B cell (primary cell): ENCODE results near the gene EPHA7. TPM values are rescaled to one million over a fixed set of nuclear protein-coding genes. Genes with fewer than 3 reads are reported as not detected.

Experiments used
- ATAC-seq: fragments of 200-7000 bp; cut with Tn5 transposase; one replicate; pipeline ENCODE4 v1.10.0; 2021; ENCODE audit warnings: low read depth, mild to moderate bottlenecking, moderate number of reproducible peaks, moderate library complexity
- CTCF ChIA-PET: fragments of 350-600 bp; sonication (Branson Sonifier 250); formaldehyde crosslinking; loops from one replicate; lab custom pipeline; 2021; ENCODE audit warnings: antibody characterized with exemption, inconsistent platforms; lab: Charles Lee
- POLR2A ChIA-PET: fragments of 350-600 bp; sonication (Branson Sonifier 250); formaldehyde crosslinking; loops from one replicate; lab custom pipeline; 2021; ENCODE audit warnings: antibody characterized with exemption; lab: Charles Lee
- DNase-seq: peaks from one replicate; pipeline ENCODE4 v3.0.0; 2013
- H2AFZ ChIP-seq: 2 replicates; pipeline ENCODE4 v1.6.1; 2012; ENCODE audit warnings: mild to moderate bottlenecking, low read depth, low read length; ENCODE audit not compliant: insufficient read depth, poor library complexity, severe bottlenecking
- H3K27ac ChIP-seq, 2 donors: 1 replicate in 1 of 2; 2 replicates in 1 of 2; pipeline ENCODE4 v1.5.1; 2012 to 2013; ENCODE audit warnings: low read length in 2 of 2, mild to moderate bottlenecking in 2 of 2, moderate library complexity in 1 of 2
- H3K27me3 ChIP-seq, 4 experiments: fragments of 200-600 bp in 1 of 4; sonication (generic) in 1 of 4; replicated peaks in 1 of 4; 1 replicate in 2 of 4; 2 replicates in 2 of 4; pipeline versions ENCODE4 v1.6.1 to v1.7.0; 2013 to 2016; ENCODE audit warnings: low read length in 3 of 4, mild to moderate bottlenecking in 2 of 4, mixed read lengths in 1 of 4, moderate library complexity in 1 of 4; ENCODE audit not compliant: insufficient read depth in 4 of 4, control insufficient read depth in 3 of 4; ENCODE audit errors: control extremely low read depth in 1 of 4
- H3K36me3 ChIP-seq, 2 experiments: replicated peaks in 1 of 2; 1 replicate in 1 of 2; 2 replicates in 1 of 2; pipeline versions ENCODE4 v1.6.1 to v1.7.1; 2013; ENCODE audit warnings: low read length in 1 of 2; ENCODE audit not compliant: insufficient read depth in 2 of 2, control insufficient read depth in 1 of 2; ENCODE audit errors: control extremely low read depth in 1 of 2, extremely low read depth in 1 of 2
- H3K4me1 ChIP-seq, 2 donors: fragments of 200-600 bp in 1 of 2; sonication (generic) in 1 of 2; 1 replicate in 1 of 2; 2 replicates in 1 of 2; pipeline versions ENCODE4 v1.5.1 to v1.6.1; 2013 to 2017; ENCODE audit warnings: low read length in 2 of 2; ENCODE audit not compliant: control insufficient read depth in 2 of 2, insufficient read depth in 2 of 2
- H3K4me2 ChIP-seq: replicated peaks from 2 replicates; pipeline ENCODE3; 2012; ENCODE audit warnings: mild to moderate bottlenecking, low read depth, low read length; ENCODE audit not compliant: poor library complexity, severe bottlenecking
- H3K4me3 ChIP-seq, 5 experiments: fragments of 200-600 bp in 1 of 5; sonication (generic) in 1 of 5; 1 replicate in 3 of 5; 2 replicates in 2 of 5; pipeline versions ENCODE4 v1.5.1 to v1.7.0; 2011 to 2016; ENCODE audit warnings: low read length in 4 of 5, mild to moderate bottlenecking in 4 of 5, low read depth in 2 of 5, control low read depth in 1 of 5, moderate library complexity in 1 of 5; ENCODE audit not compliant: insufficient read depth in 1 of 5; ENCODE audit errors: control extremely low read depth in 1 of 5, extremely low read depth in 1 of 5
- H3K79me2 ChIP-seq: fragments of 200-600 bp; sonication (generic); one replicate; pipeline ENCODE4 v1.6.0; 2016; ENCODE audit warnings: low read length; ENCODE audit not compliant: control insufficient read depth, insufficient read depth
- H3K9ac ChIP-seq: fragments of 200-600 bp; sonication (generic); 2 replicates; pipeline ENCODE4 v1.6.1; 2017; ENCODE audit warnings: mild to moderate bottlenecking, low read length, moderate library complexity
- H3K9me3 ChIP-seq, 3 donors: one replicate each; pipeline versions ENCODE4 v1.6.1 to v1.7.1; 2013; ENCODE audit warnings: low read length in 2 of 3; ENCODE audit not compliant: control insufficient read depth in 2 of 3, insufficient read depth in 1 of 3; ENCODE audit errors: control extremely low read depth in 1 of 3
- H4K20me1 ChIP-seq: 2 replicates; pipeline ENCODE4 v1.6.0; 2012; ENCODE audit warnings: mild to moderate bottlenecking, low read length; ENCODE audit not compliant: insufficient read depth, control insufficient read depth, poor library complexity, severe bottlenecking
- H3K27ac Mint-ChIP-seq: one replicate; pipeline ENCODE4 v1.8.0; 2021; ENCODE audit warnings: mixed read lengths
- H3K27me3 Mint-ChIP-seq: one replicate; pipeline ENCODE4 v1.8.0; 2021; ENCODE audit warnings: mixed read lengths
- H3K4me1 Mint-ChIP-seq: one replicate; pipeline ENCODE4 v1.8.0; 2021; ENCODE audit warnings: mixed read lengths
- H3K4me3 Mint-ChIP-seq: one replicate; pipeline ENCODE4 v1.8.0; 2021; ENCODE audit warnings: mixed read lengths
- H3K9me3 Mint-ChIP-seq: one replicate; pipeline ENCODE4 v1.8.0; 2022; ENCODE audit warnings: mixed read lengths; ENCODE audit not compliant: insufficient read depth
- EZH2 ChIP-seq: IDR thresholded peaks from 2 replicates; pipeline ENCODE4 v1.6.1; 2012; ENCODE audit warnings: borderline replicate concordance, low read depth, mild to moderate bottlenecking, moderate library complexity, low read length; ENCODE audit not compliant: insufficient read depth, poor library complexity, severe bottlenecking
- WGBS: methylation state at CpG from one replicate; pipeline ENCODE4 v1.1.5; 2013; ENCODE audit warnings: missing lambda C conversion rate; ENCODE audit not compliant: insufficient coverage; 5-methylcytosine and 5-hydroxymethylcytosine counted together
- intact Hi-C: fragments of 100-400 bp; cut with micrococcal nuclease; formaldehyde crosslinking; loops from one replicate; pipeline ENCODE4 v1.10.0; 2022
- polyA plus RNA-seq: library from polyadenylated mRNA; depleted of rRNA; stranded (reverse); fragments of >200 nt; gene quantifications from 2 replicates; pipeline ENCODE4 v1.2.3, GENCODE V29; 2012
- total RNA-seq, 2 donors: library from RNA; stranded (reverse); fragments of 120-200 nt in 1 of 2; gene quantifications; 1 replicate in 1 of 2; 2 replicates in 1 of 2; pipeline versions ENCODE4 v1.2.3 to v1.2.4, GENCODE V29; 2013 to 2022
- TF ChIP-seq, protein P1 (sequence below): fragments of 200-600 bp; IDR thresholded peaks from one replicate; pipeline ENCODE4 v1.8.0; 2022; ENCODE audit warnings: antibody characterized with exemption, mild to moderate bottlenecking

EPHA7 gene
- total and polyA plus RNA-seq, 2 donors (not counting 1 experiment from before 2014, with no cell fraction given) = not detected

DNA sequence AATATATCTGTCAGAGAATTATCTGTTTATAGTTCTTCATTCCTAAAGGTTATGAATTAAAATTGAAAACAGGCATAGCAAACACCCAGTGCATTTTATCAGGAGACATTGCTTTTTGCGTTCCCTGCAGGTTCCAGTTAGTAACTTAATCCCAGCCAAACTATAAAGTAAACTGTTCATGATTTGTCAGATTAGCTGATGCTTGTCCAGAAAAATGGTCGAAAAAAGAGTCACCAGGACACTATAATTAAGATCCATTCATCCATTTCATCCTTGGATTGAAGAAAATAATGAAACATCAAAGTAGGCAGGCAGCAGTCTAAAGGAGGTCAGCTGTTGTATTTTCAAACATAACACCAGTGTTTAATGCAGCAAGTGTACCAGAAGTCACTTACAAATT, 75.9 kb downstream of the EPHA7 start:
- H4K20me1 ChIP-seq = no peaks in the 10 kb centered on the region
- H2AFZ ChIP-seq = no peak overlapping the region
- no CpG with 5 or more reads among the region's 2 CpGs for WGBS
- H3K4me1 ChIP-seq = no peaks in the 10 kb centered on the region
- Mint-ChIP-seq H3K4me3 (no peak overlapping the region), H3K27me3 (no peaks in the 10 kb centered on the region), H3K4me1 (no peaks in the 10 kb centered on the region), H3K27ac (no peak overlapping the region), H3K9me3 (no peaks in the 10 kb centered on the region)
- ChIA-PET POLR2A (no interaction called here), CTCF (no interaction called here)
- no peaks in the 10 kb centered on the region for H3K27me3 ChIP-seq
- no peaks in the 10 kb centered on the region for H3K9me3 ChIP-seq
- no peak for DNase-seq
- H3K4me2 ChIP-seq = no peak overlapping the region
- no peak for ATAC-seq
- intact Hi-C loops = no loop called here
- H3K4me3 ChIP-seq = no peak overlapping the region
- TF ChIP-seq, protein P1, sequence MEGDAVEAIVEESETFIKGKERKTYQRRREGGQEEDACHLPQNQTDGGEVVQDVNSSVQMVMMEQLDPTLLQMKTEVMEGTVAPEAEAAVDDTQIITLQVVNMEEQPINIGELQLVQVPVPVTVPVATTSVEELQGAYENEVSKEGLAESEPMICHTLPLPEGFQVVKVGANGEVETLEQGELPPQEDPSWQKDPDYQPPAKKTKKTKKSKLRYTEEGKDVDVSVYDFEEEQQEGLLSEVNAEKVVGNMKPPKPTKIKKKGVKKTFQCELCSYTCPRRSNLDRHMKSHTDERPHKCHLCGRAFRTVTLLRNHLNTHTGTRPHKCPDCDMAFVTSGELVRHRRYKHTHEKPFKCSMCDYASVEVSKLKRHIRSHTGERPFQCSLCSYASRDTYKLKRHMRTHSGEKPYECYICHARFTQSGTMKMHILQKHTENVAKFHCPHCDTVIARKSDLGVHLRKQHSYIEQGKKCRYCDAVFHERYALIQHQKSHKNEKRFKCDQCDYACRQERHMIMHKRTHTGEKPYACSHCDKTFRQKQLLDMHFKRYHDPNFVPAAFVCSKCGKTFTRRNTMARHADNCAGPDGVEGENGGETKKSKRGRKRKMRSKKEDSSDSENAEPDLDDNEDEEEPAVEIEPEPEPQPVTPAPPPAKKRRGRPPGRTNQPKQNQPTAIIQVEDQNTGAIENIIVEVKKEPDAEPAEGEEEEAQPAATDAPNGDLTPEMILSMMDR = no peak
- no peak for TF ChIP-seq EZH2
- H3K79me2 ChIP-seq = no peaks in the 10 kb centered on the region
- no peak overlapping the region for H3K27ac ChIP-seq
- H3K9ac ChIP-seq = no peak overlapping the region
- H3K36me3 ChIP-seq = no peaks in the 10 kb centered on the region

DNA sequence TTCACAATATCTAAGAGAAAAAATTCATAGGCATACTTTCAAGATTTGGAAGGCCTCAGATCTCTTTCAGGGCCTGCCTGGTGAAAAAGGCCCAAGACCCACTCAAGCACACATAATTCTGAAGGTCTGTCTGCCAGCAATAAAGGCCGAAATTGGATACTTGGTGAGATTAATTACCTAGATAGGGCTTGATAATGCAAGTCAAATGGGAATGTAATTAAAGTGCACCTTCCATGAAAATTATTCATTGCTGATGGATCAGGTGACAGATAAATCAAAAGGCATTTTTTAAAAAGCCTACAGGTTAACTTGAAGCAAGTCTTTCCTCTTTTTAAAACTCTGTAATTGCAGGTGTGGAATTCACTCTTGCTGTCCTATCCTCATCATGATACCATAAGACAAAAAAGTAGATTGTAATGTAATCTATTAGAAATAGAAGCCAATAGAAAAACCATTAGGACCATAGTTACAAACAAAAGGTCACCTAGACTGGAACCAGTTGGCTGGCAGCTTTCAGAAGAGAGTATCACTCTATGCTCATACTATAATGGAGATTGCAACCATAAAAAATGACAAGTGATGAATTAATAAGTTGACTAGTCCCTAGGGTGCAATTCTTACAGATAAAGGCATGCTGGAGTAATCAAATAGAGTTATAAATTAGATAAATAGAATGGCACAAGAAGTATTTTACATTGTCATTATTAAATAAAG, 77.3 kb downstream of the EPHA7 start:
- no peaks in the 10 kb centered on the region for H3K36me3 ChIP-seq
- H3K4me1 ChIP-seq = no peaks in the 10 kb centered on the region
- intact Hi-C loops = no loop called here
- no peak overlapping the region for H2AFZ ChIP-seq
- no peak overlapping the region for H3K9ac ChIP-seq
- H3K27me3 Mint-ChIP-seq = no peaks in the 10 kb centered on the region
- H3K27me3 ChIP-seq = no peaks in the 10 kb centered on the region
- H3K9me3 ChIP-seq = no peaks in the 10 kb centered on the region
- no peak overlapping the region for H3K27ac Mint-ChIP-seq
- ChIA-PET POLR2A (no interaction called here), CTCF (no interaction called here)
- H3K4me3 Mint-ChIP-seq = no peak overlapping the region
- no peak overlapping the region for H3K4me3 ChIP-seq
- H3K4me1 Mint-ChIP-seq = no peaks in the 10 kb centered on the region
- TF ChIP-seq, protein P1 = no peak
- no peak for TF ChIP-seq EZH2
- no CpG with 5 or more reads among the region's 1 CpG for WGBS
- no peak overlapping the region for H3K27ac ChIP-seq
- ATAC-seq (no peak), DNase-seq (no peak)
- no peak overlapping the region for H3K4me2 ChIP-seq
- no peaks in the 10 kb centered on the region for H4K20me1 ChIP-seq
- H3K9me3 Mint-ChIP-seq = no peaks in the 10 kb centered on the region
- H3K79me2 ChIP-seq = no peaks in the 10 kb centered on the region
